ENCODE data around the gene TMBIM6. TPM values are rescaled to one million over a fixed set of nuclear protein-coding genes. Genes with fewer than 3 reads are reported as not detected.
A peak's percentile ranks its signal among the peaks of the same experiment; 100 is the strongest.
"Not testable (repeated sequence)": the region's sequence is repeated elsewhere in the genome, so short reads cannot be mapped to it uniquely, and the experiment has no call there.

Gene TMBIM6
- total and polyA plus RNA-seq, 9 of the 15 experiments (the other 6 are each of a cell fraction or from before 2014, with no cell fraction given): 147 to 1,288 (median 352) TPM

DNA sequence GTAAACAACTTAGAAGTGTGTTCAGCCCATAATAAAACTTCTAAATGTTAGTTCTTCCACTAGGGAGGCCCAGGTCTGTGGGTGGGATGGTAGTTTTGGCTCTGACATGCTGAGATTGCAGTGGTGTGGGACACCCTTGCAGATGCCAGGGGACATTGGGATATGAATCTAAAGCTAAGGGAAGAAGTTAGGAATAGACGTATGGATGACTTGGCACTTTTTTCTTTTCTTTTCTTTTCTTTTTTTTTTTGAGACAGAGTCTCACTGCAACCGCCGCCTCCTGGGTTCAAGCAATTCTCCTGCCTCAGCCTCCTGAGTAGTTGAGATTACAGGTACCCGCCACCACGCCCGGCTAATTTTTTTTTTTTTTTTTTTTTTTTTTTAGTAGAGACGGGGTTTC, 31.7 kb downstream of the TMBIM6 start:
- 0% methylated on average over 1 of the region's 7 CpGs for WGBS (ENCODE audit: insufficient coverage, low coverage, missing lambda C conversion rate)
- H3K9me1 ChIP-seq (ENCODE audit: control insufficient read depth, insufficient read depth, low read length); H3K4me3 ChIP-seq; intact Hi-C loops (cut with micrococcal nuclease); H3K9ac ChIP-seq (ENCODE audit: insufficient read depth in 1 of 2, low read depth in 2 of 2, low read length in 2 of 2); H3K27me3 ChIP-seq (ENCODE audit: control insufficient read depth in 2 of 2, insufficient read depth in 2 of 2, low read length in 2 of 2); H3K9me3 ChIP-seq (replicated peaks; ENCODE audit: control insufficient read depth, insufficient read depth, low read depth, low read length); H3K36me3 ChIP-seq (ENCODE audit: control insufficient read depth, insufficient read depth, low read length); BruUV-seq (replicated peaks); ATAC-seq; H4K20me1 ChIP-seq (replicated peaks; ENCODE audit: control insufficient read depth, insufficient read depth, low read length); in situ Hi-C loops (cut with MboI); H3K27ac ChIP-seq (ENCODE audit: extremely low read depth, low read depth, low read length); FAIRE-seq; H3K4me2 ChIP-seq (ENCODE audit: insufficient read depth, low read length); DNase-seq (ENCODE audit: extremely low read depth in 1 of 4, low spot score in 3 of 4); CTCF ChIA-PET (ENCODE audit: low intra/inter-chr PET ratio); H3K4me1 ChIP-seq (replicated peaks in 1 of 2; ENCODE audit: control insufficient read depth in 2 of 2, insufficient read depth in 2 of 2, low read length in 2 of 2); H3K79me2 ChIP-seq (ENCODE audit: control insufficient read depth, insufficient read depth, low read length): not testable (repeated sequence)
- TF ChIP-seq NFE2 (IDR thresholded peaks at IDR 0.05; ENCODE audit: low read depth) (peak; percentile 78), MAFG (tag; conservative IDR thresholded peaks at IDR 0.05) (peak; percentile 93), C11orf30 (IDR thresholded peaks at IDR 0.05; ENCODE audit: low read depth) (peak; percentile 87), MAFK (IDR thresholded peaks at IDR 0.05; ENCODE audit: low read length) (peak; percentile 64), NFE2L1 (tag; IDR thresholded peaks at IDR 0.05; ENCODE audit: borderline replicate concordance, low read depth) (peak; percentile 71), ZNF316 (IDR thresholded peaks at IDR 0.05) (peak; percentile 90), MAFF (IDR thresholded peaks at IDR 0.05; ENCODE audit: low read length) (peak; percentile 53; the same call in 1 of the 2 replicates)
- TF ChIP-seq, protein P1, sequence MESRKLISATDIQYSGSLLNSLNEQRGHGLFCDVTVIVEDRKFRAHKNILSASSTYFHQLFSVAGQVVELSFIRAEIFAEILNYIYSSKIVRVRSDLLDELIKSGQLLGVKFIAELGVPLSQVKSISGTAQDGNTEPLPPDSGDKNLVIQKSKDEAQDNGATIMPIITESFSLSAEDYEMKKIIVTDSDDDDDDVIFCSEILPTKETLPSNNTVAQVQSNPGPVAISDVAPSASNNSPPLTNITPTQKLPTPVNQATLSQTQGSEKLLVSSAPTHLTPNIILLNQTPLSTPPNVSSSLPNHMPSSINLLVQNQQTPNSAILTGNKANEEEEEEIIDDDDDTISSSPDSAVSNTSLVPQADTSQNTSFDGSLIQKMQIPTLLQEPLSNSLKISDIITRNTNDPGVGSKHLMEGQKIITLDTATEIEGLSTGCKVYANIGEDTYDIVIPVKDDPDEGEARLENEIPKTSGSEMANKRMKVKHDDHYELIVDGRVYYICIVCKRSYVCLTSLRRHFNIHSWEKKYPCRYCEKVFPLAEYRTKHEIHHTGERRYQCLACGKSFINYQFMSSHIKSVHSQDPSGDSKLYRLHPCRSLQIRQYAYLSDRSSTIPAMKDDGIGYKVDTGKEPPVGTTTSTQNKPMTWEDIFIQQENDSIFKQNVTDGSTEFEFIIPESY (CRISPR knock-in tag; IDR thresholded peaks at IDR 0.05): 0 out of 2 replicates have a peak, but pooled peaks have one; percentile 45
- 0 out of 2 replicates have a peak overlapping the region, but pooled peaks have one; percentile 12 for H2AFZ ChIP-seq (ENCODE audit: low read depth, low read length)
- POLR2A ChIA-PET: interaction anchor here (0.6 to 1.8 kb wide), 5 partner anchors 10 to 201 kb away, joined by 3 to 6 read pairs (median 3); partner anchors contain the start of gene TMBIM6

Data from K562 (cell line).